Mesothelial cell of epicardium (in vitro differentiated cells): ENCODE results near the gene VPS8. TPM values are rescaled to one million over a fixed set of nuclear protein-coding genes. Genes with fewer than 3 reads are reported as not detected.

ENCODE experiments used
- DNase-seq, 2 experiments: peaks; one replicate each; pipeline ENCODE4 v3.0.0; 2021; ENCODE audit warnings: low spot score in 2 of 2; ENCODE audit not compliant: unreplicated experiment in 2 of 2
- H3K27ac Mint-ChIP-seq: 2 replicates; pipeline ENCODE4 v1.8.0; 2021; ENCODE audit warnings: mixed read lengths
- H3K27me3 Mint-ChIP-seq: 2 replicates; pipeline ENCODE4 v1.8.0; 2021; ENCODE audit warnings: low read depth, mixed read lengths
- H3K36me3 Mint-ChIP-seq: 2 replicates; pipeline ENCODE4 v1.8.0; 2021; ENCODE audit warnings: mixed read lengths
- H3K4me1 Mint-ChIP-seq: 2 replicates; pipeline ENCODE4 v1.8.0; 2021; ENCODE audit warnings: mixed read lengths
- H3K4me3 Mint-ChIP-seq: 2 replicates; pipeline ENCODE4 v1.8.0; 2021; ENCODE audit warnings: mild to moderate bottlenecking, moderate library complexity, mixed read lengths
- H3K9me3 Mint-ChIP-seq: 2 replicates; pipeline ENCODE4 v1.8.0; 2021; ENCODE audit warnings: mixed read lengths
- total RNA-seq: library from RNA; stranded (reverse); gene quantifications from 3 replicates; pipeline ENCODE4 v1.2.1, GENCODE V29; 2021
- TF ChIP-seq, protein P1 (sequence below): fragments of 200-600 bp; sonication (generic); IDR thresholded peaks from one replicate; pipeline ENCODE4 v1.5.0; 2021; ENCODE audit warnings: antibody characterized with exemption; ENCODE audit not compliant: unreplicated experiment

The VPS8 gene
- total RNA-seq, 1 donor from 2014 or later, result 82.4 TPM

DNA sequence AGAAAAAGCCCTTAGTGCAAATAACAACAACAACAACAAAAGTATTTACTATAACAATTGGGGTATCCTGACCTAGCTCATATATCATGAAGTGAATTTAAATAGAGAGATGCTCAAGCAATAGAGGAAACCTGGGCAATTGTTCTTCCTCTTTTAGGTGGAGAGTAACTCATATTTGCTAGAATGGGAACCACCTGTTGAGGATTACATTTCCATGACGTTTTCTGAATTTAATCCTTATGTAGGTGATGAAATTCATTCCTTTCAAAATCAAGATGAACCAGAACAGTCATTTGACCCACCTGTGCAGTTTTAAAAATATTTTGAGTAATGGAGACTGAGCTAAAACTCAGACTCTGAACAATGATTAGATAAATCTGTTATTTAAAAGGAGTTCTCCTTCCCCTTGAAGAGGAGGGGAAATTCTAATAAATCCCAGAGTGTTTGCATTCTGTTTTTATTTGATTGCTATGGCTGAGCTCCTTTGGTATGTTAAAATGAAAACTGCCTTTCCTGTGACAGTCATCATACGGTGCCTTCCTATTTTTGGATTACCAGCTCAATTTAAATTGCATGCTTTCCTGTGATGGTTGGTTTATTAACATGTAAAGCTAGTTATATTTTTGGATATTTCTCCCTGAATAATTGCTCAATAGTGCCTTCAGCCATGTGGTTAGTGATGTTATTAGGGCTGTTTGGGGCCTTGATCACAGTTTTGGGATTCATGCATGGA is 24.3 kb downstream of the VPS8 start:
- no peaks in the 10 kb centered on the region for H3K4me1 Mint-ChIP-seq
- peaks cover 19% of the 10 kb centered on the region for H3K36me3 Mint-ChIP-seq
- DNase-seq, result no peak
- H3K27me3 Mint-ChIP-seq, result no peaks in the 10 kb centered on the region
- no peak overlapping the region for H3K4me3 Mint-ChIP-seq
- H3K27ac Mint-ChIP-seq, result no peak overlapping the region
- TF ChIP-seq, protein P1, sequence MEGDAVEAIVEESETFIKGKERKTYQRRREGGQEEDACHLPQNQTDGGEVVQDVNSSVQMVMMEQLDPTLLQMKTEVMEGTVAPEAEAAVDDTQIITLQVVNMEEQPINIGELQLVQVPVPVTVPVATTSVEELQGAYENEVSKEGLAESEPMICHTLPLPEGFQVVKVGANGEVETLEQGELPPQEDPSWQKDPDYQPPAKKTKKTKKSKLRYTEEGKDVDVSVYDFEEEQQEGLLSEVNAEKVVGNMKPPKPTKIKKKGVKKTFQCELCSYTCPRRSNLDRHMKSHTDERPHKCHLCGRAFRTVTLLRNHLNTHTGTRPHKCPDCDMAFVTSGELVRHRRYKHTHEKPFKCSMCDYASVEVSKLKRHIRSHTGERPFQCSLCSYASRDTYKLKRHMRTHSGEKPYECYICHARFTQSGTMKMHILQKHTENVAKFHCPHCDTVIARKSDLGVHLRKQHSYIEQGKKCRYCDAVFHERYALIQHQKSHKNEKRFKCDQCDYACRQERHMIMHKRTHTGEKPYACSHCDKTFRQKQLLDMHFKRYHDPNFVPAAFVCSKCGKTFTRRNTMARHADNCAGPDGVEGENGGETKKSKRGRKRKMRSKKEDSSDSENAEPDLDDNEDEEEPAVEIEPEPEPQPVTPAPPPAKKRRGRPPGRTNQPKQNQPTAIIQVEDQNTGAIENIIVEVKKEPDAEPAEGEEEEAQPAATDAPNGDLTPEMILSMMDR, result no peak
- no peaks in the 10 kb centered on the region for H3K9me3 Mint-ChIP-seq

DNA sequence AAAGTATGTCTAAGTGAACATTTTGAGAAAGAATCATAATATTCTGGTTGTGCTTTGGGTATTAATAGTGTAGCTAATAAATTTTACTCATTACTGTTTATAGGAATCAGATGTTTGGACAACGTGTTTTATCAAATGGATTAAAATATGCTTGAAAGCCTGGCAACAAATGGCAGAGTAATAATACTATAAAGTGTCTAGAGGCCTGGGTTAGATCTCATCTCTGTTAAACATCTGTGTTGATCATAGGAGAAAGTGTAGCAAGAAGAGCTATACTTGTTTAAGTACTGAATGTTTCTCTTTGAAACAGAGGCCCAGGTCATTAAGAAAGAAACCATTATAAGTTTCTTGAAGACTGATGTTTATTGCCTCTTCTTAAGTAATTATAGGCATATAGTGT is 30.5 kb downstream of the VPS8 start:
- no peak overlapping the region for H3K4me3 Mint-ChIP-seq
- peaks cover 11% of the 10 kb centered on the region for H3K4me1 Mint-ChIP-seq
- peak overlapping the region; percentile 44 for H3K27ac Mint-ChIP-seq
- H3K9me3 Mint-ChIP-seq, result no peaks in the 10 kb centered on the region
- TF ChIP-seq, protein P1, result no peak
- DNase-seq, result no peak
- H3K36me3 Mint-ChIP-seq, result peaks cover 2% of the 10 kb centered on the region
- no peaks in the 10 kb centered on the region for H3K27me3 Mint-ChIP-seq

DNA sequence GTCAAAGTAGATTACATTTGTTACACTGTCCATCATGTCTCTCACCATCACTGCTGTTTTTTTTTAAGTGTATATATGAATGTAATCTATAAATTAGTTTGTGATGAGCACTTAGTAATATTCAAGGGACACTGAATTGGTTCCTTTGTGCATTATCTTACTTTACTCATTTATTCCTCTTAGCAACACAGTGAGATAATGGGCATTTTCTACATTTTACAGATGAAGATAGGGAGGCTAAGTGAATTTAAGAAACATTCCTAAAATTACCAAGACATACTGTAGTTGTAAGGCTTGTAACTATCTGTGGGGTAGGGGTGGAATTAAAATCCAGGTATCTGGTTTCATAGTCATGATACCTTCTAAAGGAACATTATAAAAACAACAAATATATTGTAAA is 33.9 kb downstream of the VPS8 start:
- peaks cover 11% of the 10 kb centered on the region for H3K4me1 Mint-ChIP-seq
- H3K9me3 Mint-ChIP-seq, result no peaks in the 10 kb centered on the region
- H3K36me3 Mint-ChIP-seq, result peaks cover 10% of the 10 kb centered on the region
- TF ChIP-seq, protein P1, result no peak
- H3K27me3 Mint-ChIP-seq, result no peaks in the 10 kb centered on the region
- no peak for DNase-seq
- H3K4me3 Mint-ChIP-seq, result no peak overlapping the region
- H3K27ac Mint-ChIP-seq, result no peak overlapping the region

DNA sequence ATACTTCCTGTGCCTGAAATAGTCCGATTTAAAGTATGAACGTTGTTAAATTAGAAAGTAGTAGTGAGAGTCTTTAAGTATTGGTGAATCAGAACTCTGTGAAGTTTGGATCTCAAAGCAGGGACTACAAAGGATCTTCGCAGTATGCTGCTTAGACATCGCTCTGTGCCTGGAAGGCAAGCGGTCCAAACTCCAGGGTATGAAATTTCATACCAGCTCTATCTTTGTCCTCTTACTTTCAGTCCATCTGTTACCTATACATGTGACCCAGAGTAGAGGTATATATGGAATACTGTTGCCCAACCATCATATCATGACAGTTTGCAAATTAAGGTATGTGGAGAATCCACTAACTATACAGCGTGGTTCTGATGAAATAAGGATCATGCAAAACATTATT is 34.5 kb downstream of the VPS8 start:
- no peaks in the 10 kb centered on the region for H3K9me3 Mint-ChIP-seq

DNA sequence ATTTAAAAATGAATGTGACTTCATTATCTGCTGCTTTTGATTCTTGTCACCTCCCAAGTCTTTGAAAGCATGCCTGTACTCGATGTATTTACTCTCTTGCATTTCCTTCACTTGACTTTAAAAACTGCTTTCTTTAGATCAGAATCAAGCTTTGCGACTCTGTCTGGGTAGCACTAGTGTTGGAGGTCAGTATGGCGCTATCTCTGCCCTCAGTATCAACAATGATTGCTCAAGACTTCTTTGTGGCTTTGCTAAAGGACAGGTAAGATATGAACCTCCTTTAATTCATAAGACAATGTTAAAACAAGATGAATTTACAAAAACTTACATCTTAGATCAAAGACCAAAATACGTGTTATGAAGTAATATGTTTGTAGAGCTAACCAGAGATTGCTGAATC is 37.0 kb downstream of the VPS8 start:
- no peak for DNase-seq
- H3K9me3 Mint-ChIP-seq, result no peaks in the 10 kb centered on the region
- TF ChIP-seq, protein P1, result no peak
- H3K4me1 Mint-ChIP-seq, result no peaks in the 10 kb centered on the region
- no peak overlapping the region for H3K4me3 Mint-ChIP-seq
- no peaks in the 10 kb centered on the region for H3K27me3 Mint-ChIP-seq
- H3K27ac Mint-ChIP-seq, result no peak overlapping the region
- H3K36me3 Mint-ChIP-seq, result peaks cover 27% of the 10 kb centered on the region

More for the DNA sequence above, 34.5 kb downstream of the VPS8 start:
- DNase-seq, result no peak
- no peaks in the 10 kb centered on the region for H3K27me3 Mint-ChIP-seq
- H3K4me3 Mint-ChIP-seq, result no peak overlapping the region
- H3K36me3 Mint-ChIP-seq, result peaks cover 14% of the 10 kb centered on the region
- TF ChIP-seq, protein P1, result no peak
- peaks cover 11% of the 10 kb centered on the region for H3K4me1 Mint-ChIP-seq
- no peak overlapping the region for H3K27ac Mint-ChIP-seq
